ENCODE results near the gene HDAC4. TPM values are rescaled to one million over a fixed set of nuclear protein-coding genes. Genes with fewer than 3 reads are reported as not detected.

The HDAC4 gene
- total RNA-seq, 1 experiment from 2014 or later = 6.4 TPM

DNA sequence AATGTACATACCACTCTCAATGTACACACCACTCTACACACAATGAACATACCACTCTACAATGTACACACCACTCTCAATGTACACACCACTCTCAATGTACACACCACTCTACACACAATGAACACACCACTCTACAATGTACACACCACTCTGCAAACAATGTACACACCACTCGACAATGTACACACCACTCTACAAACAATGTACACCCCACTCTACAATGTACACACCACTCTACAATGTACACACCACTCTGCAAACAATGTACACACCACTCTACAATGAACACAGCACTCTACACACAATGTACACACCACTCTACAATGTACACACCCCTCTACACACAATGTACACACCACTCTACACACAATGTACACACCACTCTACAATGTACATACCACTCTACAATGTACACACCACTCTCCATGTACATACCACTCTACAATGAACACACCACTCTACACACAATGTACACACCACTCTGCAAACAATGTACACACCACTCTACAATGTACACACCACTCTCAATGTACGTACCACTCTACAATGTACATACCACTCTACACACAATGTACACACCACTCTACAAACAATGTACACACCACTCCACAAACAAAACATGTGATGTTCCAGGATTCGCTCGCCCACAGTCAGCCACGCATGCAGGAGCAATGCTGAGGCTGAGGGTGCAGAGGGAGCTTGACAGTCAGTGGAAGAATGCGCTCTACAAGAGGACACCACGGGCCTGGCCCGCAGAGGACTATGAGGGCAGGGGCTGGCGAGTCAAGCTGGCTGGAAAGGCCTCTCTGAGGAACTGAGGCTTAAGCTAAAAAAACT lies 118.2 kb downstream of the HDAC4 start:
- no peak for DNase-seq (ENCODE audit: low spot score)

DNA sequence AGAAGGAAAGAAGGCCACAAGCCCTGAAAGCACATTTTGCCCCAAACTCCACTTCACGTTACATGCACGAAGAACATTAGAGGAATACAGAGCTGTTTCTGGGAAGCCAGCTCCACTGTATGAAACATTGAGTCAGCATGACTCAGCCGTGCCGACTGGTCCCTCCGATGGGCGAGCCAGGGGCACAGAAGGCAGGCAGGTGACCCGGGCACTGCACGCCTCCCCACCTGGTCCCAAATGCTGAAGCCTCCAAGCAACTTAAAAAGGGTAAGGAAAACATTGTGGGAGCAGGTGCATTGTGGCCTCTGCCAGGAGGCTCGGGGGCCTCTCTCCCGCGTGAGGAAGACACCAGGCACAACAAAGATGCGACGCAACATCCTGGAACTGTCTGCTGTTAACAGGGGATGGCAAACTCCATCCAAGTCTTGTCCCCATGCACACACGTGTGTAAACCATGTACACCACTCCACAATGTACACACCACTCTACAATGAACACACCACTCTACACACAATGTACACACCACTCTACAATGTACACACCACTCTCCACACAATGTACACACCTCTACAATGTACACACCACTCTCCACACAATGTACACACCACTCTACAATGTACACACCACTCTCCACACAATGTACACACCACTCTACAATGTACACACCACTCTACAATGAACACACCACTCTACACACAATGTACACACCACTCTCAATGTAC lies 120.4 kb downstream of the HDAC4 start:
- peak; percentile 62 for DNase-seq (ENCODE audit: low spot score)

DNA sequence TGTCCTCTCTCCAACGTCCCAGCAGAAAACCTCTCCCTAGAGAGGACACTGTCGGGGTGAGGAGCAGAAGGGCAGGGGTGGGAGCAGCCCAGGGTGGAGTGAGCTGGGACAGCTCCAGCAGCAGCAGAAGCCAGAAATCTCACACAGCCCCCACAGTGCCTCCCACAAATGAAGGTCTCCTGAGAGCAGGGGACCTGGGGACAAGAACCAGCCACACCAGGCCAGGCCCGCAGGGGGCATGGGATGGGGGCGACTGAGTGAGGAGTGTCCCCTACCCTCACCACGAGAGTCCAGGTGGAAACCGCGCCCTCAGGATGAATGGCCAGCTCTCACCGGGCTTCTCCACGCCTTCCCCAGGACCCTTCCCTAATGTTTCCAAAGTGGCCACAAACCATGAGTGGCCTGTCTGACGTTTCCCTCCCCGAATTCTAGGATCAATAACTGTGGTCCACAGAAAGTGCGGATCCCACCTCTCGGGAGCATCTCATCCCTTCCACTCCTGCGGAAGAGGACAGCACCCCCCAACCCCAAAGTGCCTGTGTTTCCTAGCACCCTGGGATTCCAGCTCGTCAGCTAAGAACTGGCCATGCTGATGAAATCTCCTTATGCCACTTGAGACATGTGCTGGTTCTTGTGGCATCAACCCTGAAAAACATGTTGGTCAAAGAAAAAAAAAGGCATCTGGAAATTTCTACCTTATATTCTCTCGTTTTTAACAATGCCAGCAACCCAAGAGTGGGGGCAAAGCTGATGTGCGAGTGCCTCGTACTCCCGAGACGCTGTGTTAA lies 121.1 kb downstream of the HDAC4 start:
- no peak for DNase-seq (ENCODE audit: low spot score)

DNA sequence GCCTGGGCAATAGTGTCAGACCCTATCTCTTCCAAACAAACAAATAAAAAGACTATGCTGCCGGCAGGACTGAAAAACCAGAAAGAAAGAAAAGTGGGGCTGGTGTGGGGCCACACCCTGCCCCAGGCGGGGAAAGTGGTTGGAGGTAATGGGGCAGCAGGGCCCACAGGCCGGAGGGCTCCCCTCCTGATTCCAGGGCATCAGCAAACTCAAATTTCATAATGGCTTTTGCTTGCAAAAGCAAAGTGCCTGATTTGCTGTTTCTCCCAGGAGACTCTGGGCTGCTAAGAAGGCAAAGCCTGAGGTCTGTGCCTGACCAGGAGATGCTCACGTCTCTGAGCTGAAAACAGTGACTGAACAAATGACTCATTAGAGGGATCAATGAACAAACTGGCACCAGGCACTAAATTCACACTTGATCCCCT lies 121.9 kb downstream of the HDAC4 start:
- DNase-seq (ENCODE audit: low spot score) = no peak

DNA sequence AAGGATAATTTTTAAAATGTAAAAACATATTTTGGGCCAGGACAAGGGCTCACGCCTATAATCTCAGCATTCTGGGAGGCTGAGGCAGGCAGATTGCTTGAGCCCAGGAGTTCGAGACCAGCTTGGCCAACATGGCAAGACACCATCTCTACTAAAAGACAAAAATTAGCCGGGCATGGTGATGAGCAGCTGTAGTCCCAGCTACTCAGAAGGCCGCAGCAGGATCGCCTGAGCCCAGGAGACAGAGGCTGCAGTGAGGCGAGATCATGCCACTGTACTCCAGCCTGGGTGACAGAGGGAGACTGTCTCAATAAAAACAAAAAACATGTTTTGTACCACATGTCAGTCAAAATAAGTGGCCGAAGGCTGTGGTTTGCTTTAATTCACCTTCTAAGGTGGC lies 122.5 kb downstream of the HDAC4 start:
- DNase-seq (ENCODE audit: low spot score) = no peak

DNA sequence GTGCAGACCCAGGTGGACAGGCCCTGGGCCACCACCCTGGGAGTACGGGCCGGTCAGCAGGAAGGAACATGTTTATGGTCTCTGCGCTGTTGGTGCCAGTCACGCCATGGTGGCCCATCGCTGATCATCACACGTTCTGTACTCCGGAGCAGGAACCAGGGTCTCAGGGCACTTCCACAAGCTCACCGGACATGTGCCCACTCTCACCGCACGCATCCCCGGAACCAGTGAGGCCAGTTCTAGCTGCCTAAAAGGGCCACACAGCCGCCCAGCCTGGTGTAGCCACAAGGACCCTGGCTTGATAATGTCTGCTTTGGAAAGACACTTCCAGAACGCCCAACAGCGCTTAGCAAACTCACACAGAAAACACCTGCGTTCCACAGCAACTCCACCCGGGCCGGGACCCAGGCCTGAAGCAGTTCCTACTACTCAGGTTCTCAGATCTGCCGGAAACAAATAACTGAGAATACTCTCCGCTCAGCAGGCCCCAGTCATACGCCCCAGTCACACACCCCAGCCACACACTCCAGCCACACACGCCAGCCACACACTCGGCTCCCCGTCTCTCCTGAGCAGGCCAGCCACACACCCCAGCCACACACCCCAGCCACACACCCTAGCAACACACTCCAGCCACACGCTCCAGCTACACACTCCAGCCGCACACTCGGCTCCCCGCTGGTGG lies 123.3 kb downstream of the HDAC4 start:
- no peak for DNase-seq (ENCODE audit: low spot score)

DNA sequence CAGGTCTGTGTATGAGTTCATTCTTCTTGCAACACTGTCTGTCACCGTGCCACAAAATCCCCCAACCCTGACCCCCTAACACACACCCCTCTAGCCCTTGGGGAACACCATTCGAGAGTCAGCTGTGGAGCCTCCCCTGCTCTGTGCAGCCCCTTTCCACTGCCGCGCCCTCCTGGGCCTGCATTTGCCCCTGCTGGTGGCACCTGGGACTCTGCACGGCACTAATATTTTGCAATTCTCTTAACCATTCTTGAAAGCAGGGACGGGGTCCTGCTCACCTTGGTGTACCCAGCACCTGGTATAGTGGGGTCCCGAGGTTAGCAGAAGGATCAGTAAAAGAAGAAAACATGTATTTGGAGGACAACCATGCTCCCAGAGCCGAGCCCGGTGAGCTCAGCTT lies 124.0 kb downstream of the HDAC4 start:
- no peak for DNase-seq (ENCODE audit: low spot score)

DNA sequence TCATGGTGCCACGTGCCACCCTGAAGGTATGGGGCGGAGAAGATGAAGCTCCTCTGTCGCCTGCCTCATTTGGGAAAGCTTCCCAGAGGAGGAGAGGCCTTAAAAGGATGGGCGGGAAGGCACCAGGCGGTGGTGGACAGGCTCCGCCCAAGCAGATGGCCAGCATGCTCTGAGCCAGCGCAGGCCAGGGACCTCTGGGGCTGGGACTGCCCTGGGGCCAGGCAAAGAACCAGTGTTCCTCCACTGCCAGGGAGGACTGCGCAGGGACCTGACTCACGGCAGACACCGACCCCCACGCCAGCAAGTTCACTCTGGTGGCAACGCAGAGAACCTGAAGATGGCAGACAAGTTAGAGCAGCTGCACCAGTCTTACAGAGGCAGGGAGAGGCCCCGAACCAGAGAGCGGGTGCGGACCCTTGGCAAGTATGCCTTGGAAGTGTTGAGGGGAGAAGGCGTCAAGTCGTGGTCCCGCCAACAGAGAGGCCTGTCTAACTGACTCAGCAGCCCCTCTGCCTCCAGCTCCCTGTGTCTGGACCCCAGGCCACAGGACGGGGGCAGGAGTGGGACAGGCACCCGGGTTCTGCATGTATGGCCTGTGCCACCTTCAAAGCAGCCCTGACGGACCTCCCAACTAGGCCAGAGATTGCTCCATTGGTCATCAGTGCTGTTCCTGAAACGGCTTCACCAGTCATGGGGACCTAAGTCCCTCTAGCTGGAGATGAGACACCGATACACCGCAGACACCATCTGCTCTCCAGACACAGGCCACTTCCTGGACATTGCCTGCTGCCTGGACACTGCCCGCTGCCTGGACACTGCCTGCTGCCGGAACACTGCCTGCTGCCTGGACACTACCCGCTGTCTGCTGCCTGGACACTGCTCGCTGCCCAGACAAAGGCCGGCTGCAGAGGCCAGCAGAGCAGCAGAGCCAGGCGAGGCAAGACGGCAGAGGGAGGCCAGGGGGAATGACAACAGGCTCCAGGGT lies 124.7 kb downstream of the HDAC4 start:
- peak; percentile 88 for DNase-seq (ENCODE audit: low spot score)

DNA sequence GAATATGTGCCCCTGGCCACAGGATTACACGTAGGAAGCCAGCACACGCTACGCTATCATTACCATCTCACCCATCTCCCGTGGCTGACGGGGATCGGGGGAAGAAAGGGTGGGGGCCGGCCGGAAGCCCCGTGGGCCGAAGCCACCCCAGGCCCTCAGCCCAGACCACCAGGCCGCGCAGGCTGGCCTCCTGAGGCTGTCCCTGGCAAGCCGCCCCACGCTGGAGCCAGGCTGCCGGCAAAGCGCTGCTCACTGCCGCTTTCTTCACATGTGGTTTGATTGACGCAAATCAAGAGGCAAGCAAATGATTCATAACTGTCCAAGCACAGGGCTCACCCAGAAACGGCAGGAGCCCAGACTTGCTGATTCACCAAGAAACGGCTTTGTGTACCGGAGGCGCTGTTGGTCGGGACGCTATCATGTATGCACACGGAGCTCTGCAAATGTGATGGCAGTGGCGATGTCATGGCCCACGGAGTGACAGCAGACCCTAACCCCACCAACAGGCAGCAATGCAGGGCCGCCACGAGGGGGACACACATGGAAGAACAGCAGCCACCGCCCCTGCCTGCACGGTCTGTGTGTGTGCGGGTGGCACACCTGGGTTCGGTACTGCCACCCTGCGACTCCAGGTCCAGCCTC lies 125.7 kb downstream of the HDAC4 start:
- peak; percentile 96 for DNase-seq (ENCODE audit: low spot score)

DNA sequence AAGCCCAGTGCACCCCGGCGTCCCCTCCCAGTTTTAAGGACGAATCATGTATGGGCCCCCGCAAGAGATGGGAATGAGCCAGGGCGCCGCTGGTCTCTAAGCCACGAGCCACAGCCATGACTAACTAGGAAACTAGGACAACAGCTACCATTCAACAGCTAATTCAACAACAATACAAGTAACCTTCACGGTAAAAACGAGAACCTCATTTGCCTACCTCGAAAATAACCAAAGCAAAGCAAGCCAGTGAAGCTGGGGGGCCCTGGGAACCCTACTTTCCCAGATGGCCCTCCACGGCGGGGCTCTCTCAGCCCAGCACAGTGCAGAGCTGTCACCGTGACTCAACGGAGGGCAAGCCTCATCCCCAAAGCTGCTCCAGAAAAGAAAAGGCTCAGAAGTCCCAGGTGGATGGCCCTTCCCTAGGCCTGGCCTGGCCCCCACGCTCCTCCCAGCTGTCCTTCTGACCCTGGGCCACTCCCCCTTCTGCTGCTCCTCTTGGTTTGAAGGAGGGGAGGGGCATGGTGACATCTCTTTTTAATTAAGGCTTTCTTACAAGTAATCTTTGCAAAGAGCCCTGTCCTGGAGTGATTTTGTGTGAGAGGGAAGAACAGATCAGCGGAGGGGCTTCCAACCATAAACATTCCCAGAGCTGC lies 126.3 kb downstream of the HDAC4 start:
- peak; percentile 80 for DNase-seq (ENCODE audit: low spot score)

DNA sequence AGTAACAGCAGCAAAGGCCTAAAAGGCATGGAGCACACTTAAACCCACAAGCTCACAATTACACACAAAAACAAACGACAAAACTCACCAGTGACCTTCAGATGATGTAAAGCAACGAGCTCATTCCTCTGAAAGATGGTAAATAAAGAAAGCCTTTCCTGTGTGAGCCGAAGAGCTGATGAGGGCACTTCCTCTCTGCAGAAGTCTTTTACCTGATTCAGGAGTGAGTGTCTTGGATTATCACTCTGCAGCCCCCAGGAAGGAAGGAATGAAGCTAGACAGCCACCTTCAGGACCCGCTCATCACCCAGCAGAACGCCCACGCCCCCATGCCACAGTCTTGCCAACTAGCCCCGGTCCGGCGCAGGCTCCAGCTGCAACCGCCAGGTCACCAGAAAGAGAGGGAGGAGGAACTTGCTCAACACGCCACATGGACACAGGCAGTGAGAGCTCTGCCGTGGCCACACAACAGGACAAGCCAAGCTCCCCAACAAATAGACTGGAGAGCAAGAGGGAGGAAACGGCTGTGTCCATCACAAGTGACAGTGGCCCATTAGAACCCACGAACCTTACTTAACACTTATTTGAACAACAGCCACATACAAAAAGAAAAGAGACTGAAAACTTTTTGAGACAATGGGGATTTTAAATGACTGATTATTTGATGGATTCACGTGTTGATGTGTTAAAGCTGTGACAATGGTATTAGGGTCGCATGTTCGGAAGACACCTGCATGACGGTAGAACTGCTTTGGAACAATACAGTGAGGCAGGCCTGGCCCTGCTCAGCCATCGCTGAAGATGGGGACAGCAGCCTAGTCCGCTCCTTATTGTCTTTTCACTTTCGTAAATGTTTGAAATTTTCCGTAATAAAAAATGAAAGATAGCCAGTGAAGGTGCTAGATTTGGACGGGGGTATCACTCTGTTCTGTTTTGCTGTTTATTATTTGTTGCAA lies 127.3 kb downstream of the HDAC4 start:
- no peak for DNase-seq (ENCODE audit: low spot score)

DNA sequence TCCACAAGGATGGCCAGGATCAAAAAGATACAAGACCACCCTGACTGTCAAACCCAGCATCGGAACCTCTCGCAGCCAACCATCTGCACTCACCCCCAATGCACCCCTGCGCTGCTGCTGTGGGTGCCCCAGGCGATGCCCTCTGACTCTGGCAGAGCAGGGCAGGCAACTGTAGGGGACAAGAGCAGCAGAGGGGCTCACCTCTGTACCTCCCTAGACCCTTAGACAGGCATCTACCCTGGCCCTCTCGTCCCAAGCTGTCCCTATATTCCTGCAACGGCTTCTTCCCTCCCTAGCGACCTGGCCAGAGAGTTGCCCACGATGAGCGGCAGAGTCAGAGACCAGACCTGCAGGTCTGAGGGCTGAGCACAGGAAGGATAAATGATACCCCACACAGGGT lies 128.2 kb downstream of the HDAC4 start:
- DNase-seq (ENCODE audit: low spot score) = no peak

DNA sequence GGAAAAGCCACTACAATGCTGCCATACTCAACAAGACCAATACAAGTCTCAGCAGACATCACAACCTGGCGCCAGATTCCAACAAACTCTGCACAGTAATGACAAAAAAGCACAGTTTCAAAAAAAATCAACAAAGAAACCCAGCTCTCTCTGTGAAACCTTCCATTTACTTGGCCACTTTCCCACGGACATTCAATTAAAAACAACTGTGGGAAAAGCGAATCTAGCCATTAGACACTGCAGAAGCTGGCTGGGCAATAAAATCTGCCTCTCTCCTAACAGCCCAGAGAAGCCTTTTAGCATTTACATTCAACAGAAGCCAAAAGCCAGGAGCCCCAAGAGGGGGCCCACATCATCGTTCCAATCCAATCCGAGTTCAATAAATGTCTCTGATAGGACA lies 128.9 kb downstream of the HDAC4 start:
- no peak for DNase-seq (ENCODE audit: low spot score)

DNA sequence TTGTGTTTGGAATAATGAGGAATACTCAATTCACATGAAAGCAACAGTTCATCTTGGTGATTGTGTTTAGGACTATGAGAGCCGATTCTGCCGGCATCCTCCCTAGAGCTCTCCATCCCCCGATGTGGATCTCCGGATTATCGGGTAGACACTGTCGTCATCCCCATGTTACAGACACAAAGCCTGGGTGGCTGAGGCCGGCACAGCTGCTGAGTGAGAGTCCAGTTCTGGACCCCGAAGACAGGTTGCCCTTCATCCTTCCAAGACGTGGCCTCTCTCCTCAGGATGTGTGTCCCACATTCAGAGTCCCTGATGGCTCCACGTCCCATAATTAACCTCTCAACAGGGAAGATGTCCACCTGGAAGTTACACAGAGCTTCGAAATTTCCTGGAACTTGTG lies 129.3 kb downstream of the HDAC4 start:
- DNase-seq (ENCODE audit: low spot score) = no peak

DNA sequence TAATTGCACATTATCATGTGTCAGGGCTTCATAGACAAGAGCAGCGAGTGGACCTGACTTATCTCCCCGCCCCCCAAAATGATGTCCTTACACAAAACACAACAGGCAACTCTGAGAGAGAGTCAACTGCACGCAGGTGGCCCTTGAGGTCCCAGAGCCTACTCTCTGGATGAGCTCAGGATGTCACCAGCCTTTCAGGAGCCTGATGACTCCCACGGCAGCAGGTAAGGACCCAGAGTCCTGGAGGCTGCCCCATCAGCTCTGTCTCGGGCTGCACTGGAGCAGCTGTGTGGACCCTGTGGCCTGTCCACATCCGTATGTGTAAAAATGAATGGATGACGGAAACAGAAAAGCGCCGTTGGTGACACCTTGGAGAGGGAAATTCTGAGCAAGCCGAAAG lies 130.9 kb downstream of the HDAC4 start:
- DNase-seq (ENCODE audit: low spot score) = no peak

DNA sequence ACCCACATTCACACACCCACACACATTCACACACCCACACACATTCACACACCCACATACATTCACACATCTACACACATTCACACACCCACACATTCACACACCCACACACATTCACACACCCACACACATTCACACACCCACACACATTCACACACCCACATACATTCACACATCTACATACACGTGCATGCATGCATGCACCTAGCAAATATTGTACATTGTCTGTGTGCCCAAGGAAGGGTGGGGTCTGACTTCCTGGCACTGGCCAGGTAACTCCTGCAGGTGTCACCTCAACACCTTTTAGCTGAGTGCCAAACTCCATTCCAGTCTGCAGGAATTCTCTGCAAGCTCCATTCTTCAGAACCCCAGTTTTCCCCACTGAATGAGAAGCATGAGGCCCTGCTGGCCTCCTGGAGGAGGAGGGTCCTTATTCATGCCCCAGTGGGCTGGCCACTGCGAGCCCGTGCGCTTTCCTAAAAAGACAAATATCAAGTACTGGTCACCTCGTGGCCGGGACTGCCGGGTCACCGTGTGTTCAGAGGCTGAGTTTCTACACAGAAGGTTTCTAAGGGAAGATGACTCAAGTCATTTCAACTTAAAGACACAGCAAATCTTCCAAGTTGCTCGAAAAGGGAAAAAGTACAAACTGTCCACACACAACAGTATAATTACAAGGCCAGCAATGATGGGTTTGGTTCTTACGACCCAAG lies 131.5 kb downstream of the HDAC4 start:
- no peak for DNase-seq (ENCODE audit: low spot score)

DNA sequence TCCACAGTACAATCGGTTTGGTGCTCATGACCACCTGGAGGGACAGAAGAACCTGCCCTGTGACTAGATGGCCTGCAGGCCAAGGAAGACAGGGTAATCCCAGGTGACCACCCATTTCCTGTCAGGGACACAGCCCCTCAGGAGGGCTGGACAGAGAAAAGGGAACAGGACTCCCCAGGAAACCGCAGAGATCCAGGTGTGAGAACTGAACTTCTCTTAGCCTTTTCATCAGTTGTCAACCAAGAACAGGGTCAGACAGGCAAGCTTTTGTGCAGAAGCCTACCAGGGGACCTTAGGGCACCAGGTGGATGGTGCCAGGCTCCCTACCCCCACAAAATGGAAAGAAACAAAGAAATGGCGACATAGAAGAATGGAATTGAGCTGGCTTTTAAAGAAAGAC lies 132.3 kb downstream of the HDAC4 start:
- no peak for DNase-seq (ENCODE audit: low spot score)

DNA sequence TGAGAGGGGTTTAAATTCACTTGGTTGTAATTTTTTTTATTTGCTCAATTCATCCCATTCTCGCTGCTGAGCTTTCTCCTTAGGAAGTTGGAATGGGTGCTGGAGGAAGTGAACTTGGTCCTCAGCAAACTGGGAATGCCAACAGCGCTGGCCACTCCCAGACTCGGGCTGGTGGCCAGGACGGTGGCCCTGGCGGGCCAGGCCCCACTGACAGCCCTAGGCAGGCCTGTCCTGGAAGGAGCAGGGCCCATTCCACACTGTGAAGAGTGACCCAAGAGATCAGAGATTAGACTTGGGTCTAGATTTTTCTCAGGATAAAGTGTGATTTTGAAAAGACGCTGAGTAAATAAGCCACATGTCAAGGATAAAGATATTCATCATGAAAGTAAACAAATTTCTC lies 132.7 kb downstream of the HDAC4 start:
- DNase-seq (ENCODE audit: low spot score) = peak; percentile 61

Data from H4 (cell line).